LoVo (cell line): Measurements from ENCODE around the gene PDSS2.
"Not testable (repeated sequence)": the region's sequence is repeated elsewhere in the genome, so short reads cannot be mapped to it uniquely, and the experiment has no call there.

Source experiments
- DNase-seq: peaks from one replicate; pipeline ENCODE4 v3.0.0-alpha.2; 2016; ENCODE audit warnings: low spot score

PDSS2 gene

GRCh38 chr6:107318100-107318736 lies 141.1 kb downstream of the PDSS2 start:
- peak; percentile 60 for DNase-seq

GRCh38 chr6:107315114-107315513 lies 144.2 kb downstream of the PDSS2 start:
- DNase-seq: no peak

- no peak for DNase-seq
These were observed 144.8 kb downstream of the PDSS2 start for GRCh38 chr6:107314531-107314939.

- DNase-seq: no peak
These were observed 145.6 kb downstream of the PDSS2 start for GRCh38 chr6:107313776-107314175.

- no peak for DNase-seq
These were observed 149.0 kb downstream of the PDSS2 start for GRCh38 chr6:107310362-107310761.

GRCh38 chr6:107308677-107309076 lies 150.7 kb downstream of the PDSS2 start:
- no peak for DNase-seq

- DNase-seq: not testable (repeated sequence)
These were observed 153.4 kb downstream of the PDSS2 start for GRCh38 chr6:107305994-107306393.

- no peak for DNase-seq
These were observed 154.0 kb downstream of the PDSS2 start for GRCh38 chr6:107305391-107305790.

- peak; percentile 47 for DNase-seq
These were observed 154.8 kb downstream of the PDSS2 start for GRCh38 chr6:107304421-107305025.

- no peak for DNase-seq
These were observed 166.0 kb downstream of the PDSS2 start for GRCh38 chr6:107293350-107293749.

- DNase-seq: no peak
These were observed 166.6 kb downstream of the PDSS2 start for GRCh38 chr6:107292715-107293271.

GRCh38 chr6:107290491-107290890 lies 168.9 kb downstream of the PDSS2 start:
- DNase-seq: peak; percentile 23

GRCh38 chr6:107289258-107289657 lies 170.1 kb downstream of the PDSS2 start:
- not testable (repeated sequence) for DNase-seq

GRCh38 chr6:107285683-107286082 lies 173.7 kb downstream of the PDSS2 start:
- DNase-seq: not testable (repeated sequence)

GRCh38 chr6:107284805-107285204 lies 174.6 kb downstream of the PDSS2 start:
- DNase-seq: no peak

GRCh38 chr6:107280791-107281190 lies 178.6 kb downstream of the PDSS2 start:
- DNase-seq: no peak

GRCh38 chr6:107280001-107280400 lies 179.4 kb downstream of the PDSS2 start:
- not testable (repeated sequence) for DNase-seq

- DNase-seq: no peak
These were observed 184.0 kb downstream of the PDSS2 start for GRCh38 chr6:107275330-107275865.

- DNase-seq: no peak
These were observed 185.1 kb downstream of the PDSS2 start for GRCh38 chr6:107274288-107274687.

GRCh38 chr6:107272246-107272645 lies 187.1 kb downstream of the PDSS2 start:
- DNase-seq: no peak

GRCh38 chr6:107271208-107271790 lies 188.1 kb downstream of the PDSS2 start:
- DNase-seq: no peak

GRCh38 chr6:107267634-107268033 lies 191.7 kb downstream of the PDSS2 start:
- no peak for DNase-seq

- no peak for DNase-seq
These were observed 192.4 kb downstream of the PDSS2 start for GRCh38 chr6:107267006-107267405.
